HG03025 (cell line): Measurements from ENCODE around the gene PGP.
A peak's percentile ranks its signal among the peaks of the same experiment; 100 is the strongest.
"Not testable (repeated sequence)": the region's sequence is repeated elsewhere in the genome, so short reads cannot be mapped to it uniquely, and the experiment has no call there.

Experiments
- ATAC-seq: cut with Tn5 transposase; IDR thresholded peaks from one replicate; pipeline ENCODE4 v1.9.1; 2021; ENCODE audit warnings: mild to moderate bottlenecking, moderate library complexity; ENCODE audit not compliant: unreplicated experiment, low FRiP score

PGP gene, protein sequence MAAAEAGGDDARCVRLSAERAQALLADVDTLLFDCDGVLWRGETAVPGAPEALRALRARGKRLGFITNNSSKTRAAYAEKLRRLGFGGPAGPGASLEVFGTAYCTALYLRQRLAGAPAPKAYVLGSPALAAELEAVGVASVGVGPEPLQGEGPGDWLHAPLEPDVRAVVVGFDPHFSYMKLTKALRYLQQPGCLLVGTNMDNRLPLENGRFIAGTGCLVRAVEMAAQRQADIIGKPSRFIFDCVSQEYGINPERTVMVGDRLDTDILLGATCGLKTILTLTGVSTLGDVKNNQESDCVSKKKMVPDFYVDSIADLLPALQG

DNA sequence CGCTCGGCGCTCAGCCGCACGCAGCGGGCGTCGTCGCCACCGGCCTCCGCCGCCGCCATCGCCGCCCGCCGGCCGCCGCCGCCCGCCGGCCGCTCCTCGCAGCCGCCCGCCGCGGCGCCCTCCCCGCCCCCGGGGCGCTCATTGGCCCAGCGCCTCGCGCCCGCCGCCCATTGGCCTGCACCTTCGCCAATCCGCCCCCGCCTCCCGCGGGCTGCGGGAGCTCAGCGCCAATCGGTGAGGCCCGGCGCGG lies at the start of gene PGP:
TSS of gene PGP (minus strand) at position 122 of the 250 bp plus-strand sequence. CDS start at position 59, 63 bp downstream.
- peak; percentile 80 for ATAC-seq

DNA sequence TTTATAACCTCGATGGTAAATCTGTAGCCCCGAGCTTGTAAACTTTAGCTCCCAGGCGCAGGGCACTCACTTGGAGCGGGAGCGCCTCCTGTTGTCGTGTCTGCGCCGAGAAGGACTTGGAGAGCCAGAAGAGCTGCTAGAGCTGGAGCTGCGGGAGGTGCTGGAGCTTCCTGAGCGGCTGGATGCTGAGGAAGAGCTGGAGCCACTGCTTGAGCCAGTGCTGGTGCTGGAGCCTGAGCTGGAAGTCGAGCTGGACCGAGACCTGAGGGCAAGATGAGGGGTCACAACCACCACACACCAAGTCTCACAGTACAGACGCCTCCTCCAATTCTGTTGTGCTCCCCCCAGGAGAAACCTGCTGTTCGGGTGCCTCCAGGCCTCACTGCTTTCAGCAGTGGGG lies 48.4 kb upstream of the PGP start:
- not testable (repeated sequence) for ATAC-seq

DNA sequence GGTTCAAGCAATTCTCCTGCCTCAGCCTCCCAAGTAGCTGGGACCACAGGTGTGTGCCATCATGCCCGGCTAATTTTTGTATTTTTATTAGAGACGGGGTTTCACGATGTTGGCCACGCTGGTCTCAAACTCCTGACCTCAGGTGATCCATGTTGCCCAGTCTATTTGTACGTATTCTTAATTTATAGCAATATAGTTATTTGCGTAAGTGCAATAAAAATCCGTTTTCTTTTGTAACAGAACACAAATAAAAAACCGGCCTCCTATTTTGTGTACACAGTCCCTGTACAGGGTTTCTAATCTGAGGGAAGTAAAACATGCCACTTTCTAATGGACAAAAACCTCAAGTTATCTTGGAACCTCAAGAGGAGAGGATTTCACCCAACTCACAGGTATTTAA lies 45.6 kb upstream of the PGP start:
- no peak for ATAC-seq

DNA sequence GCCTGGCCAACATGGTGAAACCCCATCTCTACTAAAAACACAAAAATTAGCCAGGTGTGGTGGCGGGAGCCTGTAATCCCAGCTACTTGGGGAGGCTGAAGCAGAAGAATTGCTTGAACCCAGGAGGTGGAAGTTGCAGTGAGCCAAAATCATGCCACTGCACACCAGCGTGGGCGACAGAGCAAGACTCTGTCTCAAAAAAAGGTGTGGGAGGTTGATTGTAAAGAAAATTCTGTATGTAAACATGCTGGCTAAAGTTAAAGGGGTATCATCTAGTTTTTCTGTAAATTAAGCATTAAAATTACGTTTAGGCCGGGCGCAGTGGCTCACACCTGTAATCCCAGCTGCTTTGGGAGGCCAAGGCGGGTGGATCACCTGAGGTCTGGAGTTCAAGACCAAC lies 43.9 kb upstream of the PGP start:
- not testable (repeated sequence) for ATAC-seq

DNA sequence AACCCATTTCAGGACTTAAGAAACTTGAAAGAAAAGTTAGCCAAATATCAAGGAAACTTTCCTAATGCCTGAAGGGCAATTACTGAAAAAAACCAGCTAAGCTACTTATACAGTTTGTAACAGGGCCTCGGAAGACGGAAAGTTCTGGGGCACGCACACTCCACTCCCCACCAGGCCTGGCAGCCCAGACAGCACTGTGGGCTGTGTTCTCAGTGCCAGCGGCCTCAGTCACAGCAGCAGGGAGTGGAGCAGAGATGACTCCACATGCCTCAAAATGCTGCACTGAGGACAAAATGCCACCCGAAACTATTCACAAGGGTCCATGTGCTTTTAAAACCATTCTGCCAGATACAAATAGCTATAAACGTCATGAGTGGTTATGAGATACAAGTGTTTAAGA lies 43.1 kb upstream of the PGP start:
- no peak for ATAC-seq

DNA sequence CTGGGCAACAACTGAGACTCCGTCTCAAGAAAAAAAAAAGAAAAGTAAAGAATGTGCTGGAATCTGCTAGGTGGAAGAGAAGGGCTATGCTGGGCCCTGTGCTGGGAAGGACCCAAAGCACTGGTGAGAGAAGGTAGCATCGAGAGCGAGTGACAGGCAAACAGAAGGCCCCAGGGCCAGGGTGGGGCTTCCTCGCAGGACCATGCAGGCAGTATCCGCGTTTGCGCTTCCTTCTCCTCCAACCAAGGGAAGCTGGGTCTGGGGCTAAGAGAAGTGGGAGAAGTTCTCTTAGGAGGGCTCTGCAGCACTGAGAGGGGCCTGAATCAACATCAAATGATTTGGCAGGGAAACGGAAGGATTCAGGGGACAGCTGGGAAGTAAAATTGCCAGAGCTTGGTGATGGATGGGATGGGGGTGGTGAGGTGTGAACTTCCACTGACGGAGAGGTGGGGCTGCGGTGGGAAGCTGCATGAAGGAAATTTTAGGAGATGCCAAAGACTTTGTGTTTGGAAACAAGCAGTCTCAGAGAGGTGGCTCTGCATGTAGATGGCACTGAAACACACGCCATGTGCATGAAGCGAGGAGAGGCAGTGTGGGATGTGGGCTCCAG lies 42.0 kb upstream of the PGP start:
- ATAC-seq = no peak

DNA sequence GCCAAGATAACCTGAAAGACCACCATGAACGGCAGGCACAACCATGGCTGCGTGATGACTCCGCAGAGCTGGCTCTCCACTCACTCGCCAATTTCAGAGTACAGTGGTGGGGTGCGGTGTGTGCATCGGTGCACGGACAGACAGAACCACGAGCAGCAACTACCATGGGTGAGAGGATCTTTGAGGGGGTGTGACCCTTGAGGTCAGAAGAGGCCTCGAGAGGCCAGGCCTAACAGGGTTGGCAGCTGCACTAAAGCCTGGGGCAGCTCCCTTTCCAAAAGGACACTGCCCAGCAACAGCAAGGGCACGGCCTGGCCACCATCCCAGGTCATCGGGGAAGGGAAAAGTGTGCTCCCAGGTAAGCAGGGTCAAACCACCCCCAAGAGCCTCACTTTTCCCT lies 38.7 kb upstream of the PGP start:
- ATAC-seq = no peak

DNA sequence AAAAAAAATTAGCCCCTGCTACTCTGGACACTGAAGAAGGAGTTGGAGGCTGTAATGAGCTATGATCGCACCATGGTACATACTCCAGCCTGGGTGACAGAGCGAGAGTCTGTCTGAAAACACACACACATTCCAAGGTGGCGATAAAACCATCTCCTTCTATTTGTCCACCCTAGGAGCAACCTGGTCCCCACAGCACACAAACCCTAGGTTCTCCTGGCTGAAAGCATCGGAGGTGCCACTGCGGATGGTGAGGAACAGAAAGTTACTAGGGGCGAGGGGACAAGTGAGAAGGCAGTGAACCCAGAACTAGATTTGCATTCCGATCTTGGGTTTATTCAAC lies 38.1 kb upstream of the PGP start:
- ATAC-seq = no peak

DNA sequence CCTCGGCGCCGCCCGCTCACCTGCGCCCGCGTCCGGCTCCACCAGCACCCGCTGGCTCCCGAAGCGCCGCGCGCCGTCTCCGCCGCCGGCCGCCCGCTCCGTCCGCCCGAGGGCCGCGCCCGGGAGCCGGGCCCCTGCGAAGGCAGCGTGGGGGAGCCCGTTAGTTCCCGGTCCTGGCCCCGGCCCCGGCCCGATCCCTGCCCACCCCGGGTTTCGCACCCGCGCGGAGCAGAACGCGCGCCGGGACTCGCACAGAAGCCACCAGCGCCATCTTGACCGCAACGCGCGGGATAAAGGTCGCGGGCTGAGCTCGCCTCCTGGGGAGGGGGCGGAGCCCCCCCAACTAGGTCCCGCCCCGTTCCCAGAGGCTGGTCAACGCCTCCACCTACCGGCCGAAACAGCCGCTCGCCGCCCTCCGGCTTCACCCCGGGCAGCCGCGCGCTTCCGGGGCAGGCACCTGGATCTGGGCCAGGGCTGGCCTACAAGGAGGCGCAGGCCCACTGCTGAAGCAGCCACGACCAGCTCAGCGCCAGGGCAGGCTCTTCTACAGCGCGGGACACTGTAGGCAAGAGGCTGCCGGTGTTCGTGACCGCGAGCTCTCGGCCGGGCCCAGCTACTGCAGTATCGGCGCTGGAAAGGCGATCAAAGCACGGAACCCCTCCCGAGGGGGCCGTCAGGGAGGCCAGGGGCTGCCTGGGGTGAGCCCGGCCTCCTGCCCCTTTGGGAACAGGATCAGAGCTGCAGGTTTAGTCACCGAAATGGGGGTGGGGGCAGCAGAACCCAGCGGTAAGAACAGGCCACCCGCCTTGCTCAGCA lies 36.9 kb upstream of the PGP start, which contains the start of gene ECI1:
TSS of gene ECI1 (minus strand) at position 292 of the 816 bp plus-strand sequence. CDS start at position 271, 21 bp downstream.
- peak; percentile 77 for ATAC-seq

DNA sequence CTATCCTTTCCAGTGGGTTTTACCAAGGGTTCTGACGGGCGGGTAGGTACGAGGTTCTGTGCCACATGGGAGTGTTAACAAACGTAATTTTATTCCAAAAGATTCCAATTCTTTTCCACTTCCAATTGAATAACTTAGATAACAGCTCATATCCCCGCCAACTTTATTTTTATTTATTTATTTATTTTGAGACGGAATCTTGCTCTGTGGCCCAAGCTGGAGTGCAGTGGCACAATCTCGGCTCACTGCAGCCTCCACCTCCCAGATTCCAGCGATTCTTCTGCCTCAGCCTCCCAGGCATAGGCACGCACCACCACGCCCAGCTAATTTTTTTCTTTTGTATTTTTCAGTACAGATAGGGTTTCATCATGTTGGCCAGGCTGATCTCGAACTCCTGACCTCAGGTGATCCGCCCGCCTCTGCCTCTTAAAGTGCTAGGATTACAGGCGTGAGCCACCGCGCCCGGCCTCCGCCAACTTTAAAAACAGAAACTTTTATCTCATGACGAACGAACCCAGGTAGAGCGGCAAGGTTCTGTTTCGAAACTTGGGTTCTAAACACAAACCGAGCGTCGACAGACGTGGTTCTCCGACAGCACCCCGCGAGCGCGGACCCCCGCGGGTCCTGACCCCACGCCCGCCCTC lies 36.1 kb upstream of the PGP start:
- peak; percentile 23 for ATAC-seq

DNA sequence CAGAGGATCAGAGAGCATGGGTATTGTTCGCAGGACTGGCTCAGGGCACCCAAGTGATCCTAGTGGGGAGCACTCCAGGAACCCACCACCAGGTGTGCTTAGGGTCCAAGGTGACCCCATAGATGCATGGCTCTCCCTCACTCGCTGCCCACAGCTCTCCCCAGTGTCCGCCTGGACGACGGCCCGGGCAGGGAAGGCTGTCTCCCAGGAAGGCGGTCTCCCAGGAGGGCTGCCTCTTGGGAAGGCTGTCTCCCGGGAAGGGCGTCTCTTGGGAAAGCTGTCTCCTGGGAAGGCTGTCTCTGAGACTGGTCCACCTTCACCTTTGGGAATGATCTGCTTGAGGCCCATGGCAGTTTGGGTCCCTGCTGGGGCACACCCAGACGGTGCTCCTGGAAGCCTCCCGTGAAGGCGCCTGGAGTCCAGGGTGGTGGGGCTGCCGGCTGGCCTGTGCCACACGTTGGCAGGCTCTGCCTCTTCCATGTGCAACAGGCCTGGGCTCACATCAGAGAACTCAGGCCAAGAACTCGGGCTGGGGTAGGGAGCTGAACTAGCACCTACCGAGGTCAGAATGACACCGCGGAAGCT lies 31.8 kb upstream of the PGP start:
- no peak for ATAC-seq

DNA sequence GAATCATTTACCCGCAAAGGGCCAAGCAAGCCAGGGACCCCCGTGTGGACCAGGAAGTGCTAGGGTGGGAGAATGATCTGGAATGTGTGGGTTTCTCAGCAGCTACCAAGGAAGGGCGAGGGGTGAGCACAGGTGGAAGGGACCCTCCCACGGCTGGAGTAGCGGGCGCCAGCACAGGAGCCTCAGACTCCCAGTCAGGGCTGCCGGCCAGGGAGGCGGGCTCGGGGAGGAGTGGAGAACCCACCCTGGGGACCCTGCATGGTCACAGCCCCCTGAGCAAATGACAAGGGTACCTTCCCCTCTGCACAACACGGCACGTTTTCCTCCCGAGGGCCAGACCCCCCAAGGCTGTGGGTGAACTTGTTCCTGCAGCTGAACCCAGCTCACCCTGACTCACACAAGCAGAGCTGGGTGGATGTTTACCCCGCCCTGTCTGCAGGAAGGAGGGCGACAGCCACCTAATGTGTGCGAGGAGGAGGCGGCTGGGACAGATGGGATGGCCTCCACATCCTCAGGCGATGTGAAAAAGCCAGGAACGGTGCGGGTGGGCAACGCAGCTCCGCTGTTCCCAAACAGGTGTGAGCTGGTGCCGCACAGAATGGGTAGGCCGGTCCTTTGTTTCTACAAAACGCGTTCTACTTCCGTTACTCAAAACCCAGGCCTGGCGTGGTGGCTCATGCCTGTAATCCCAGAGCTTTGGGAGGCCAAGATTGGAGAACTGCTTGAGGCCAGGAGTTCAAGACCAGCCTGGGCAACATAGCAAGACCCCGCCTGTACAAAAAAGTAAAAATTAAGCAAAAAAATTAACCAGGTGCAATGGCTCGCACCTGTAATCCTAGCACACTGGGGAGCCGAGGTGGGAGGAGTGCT lies 30.5 kb upstream of the PGP start:
- no peak for ATAC-seq

DNA sequence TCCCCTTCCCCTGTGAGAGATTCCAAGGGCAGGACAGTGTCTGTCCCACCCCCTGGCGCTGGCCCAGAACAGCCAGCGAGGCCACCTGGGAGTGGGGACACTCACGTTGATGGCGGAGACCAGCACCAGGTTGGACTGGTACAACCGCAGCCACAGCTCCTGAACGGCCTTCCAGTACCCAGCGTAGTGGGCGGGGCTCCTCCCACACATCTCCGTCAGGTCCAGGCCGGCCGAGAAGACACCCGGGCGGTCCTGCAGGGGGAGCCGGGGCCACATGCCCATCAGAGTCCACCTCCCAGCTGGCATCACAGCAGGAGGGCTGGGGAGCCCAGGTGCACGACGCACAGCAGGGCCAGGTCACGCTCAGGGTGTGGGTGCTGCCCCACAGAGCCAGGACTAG lies 29.7 kb upstream of the PGP start:
- ATAC-seq = no peak

DNA sequence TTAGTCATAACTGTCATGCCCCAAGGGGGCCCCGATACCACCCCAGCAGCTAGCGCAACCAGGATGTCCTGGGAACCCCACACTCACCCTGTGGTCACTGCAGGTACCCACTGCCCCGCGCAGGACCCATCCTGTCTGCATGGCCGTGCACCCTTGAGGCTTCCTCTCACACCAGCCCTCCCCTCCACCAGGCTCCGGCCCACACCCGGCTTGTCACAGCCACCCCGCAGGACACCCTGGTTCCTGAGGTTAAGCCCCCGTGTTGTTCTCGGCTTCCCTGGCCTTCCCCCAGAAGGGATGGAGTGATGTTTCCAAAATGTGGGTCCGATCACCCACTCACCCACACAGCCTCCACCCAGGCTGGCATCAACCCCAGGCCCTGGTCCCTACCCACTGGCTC lies 29.1 kb upstream of the PGP start:
- no peak for ATAC-seq

DNA sequence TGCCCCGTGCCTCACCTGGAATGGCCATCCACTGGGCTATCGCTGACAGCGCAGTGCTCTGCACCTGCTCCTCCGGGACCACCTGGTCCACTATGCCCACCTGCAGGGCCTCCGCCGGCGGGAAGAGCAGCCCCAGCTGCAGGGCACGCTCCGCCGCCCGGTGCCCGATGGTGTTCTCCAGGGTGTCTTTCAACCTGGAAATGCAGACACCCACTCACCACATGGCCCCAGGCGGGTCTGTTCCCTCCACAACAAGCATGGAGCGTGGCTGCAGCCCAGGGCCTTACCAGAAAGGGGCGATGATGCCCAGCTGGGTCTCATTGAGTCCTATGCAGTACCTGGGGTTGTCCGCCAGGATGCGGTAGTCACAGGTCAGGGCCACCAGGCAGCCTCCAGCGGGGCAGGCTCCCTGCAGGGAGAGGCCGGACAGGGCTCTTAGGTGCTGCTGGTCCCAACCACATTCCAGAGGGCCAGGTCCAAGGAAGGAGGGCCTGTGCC lies 28.4 kb upstream of the PGP start:
- no peak for ATAC-seq

DNA sequence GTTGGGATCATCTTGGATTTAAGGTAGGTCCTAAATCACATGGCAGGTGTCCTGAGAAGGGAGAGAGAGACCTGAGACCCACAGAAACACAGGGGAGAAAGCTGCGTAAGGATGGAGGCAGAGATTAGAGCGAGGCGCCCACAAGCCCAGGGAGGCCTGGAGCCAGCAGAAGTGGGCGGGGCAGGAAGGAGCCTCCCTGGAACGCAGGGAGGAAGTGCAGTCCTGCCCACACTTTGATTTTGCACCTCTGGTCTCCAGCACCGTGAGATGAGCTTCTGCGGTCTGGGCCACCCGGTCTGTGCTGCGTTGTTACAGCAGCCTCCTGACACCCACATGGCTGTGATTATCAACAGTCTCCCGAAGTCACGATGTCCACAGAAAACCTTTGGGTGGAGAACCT lies 28.0 kb upstream of the PGP start:
- ATAC-seq = no peak

DNA sequence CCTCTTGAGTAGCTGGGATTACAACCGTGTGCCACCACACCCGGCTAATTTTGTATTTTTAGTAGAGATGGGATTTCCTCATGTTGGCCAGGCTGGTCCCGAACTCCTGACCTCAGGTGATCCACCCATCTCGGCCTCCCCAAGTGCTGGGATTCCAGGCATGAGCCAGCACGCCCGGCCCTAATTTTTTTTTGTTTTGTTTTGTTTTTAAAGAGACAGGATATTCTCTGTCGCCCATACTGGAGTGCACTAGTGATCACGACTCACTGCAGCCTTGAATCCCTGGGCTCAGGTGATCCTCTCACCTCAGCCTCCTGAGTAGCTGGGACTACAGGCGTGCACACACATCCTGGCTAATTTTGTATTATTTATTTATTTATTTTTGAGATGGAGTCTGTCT lies 25.7 kb upstream of the PGP start:
- ATAC-seq = not testable (repeated sequence)

DNA sequence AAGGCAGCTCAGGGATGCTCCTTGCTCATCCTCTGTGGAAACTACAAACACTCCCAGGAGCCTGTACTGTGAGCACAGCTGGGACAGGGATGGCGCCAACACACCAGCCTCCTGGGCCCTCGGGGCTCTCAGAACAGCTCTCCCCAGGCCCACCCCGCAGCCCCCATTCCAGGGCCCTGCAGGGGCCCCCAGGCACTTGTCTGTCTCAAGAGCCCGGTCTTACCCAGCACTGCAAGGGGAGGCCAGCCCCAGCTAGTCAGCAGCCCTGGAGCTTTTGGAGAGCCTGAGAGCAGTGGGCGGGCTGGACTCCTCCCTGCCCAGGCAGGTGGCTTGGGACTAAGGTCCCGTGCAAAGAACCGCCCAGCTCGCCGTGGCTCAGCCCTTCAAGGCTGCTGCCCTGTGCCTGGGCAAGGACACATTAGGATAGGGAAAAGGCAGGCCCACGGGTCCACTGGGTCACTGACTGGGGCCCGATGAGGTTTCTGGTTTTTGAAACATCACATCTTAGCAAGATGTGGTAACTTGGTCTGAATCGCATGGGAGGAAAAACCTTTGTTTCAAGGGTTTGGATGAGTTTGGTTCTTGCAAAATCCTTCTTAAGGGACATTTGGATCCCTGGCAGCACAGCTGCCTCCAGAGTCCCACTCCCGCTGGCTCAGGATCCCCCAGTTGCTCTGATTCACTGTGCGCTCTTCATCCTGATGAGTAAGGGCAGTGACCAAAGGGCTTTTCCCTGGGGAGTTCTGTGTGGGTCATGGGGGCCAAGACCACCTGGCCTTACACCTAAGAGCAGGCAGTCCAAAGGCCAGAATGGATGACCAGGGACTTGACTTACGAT lies 24.4 kb upstream of the PGP start:
- no peak for ATAC-seq
